Stimulated activated naive B cell treated with anti-CD40 and anti-IgM and Interleukin-4, amounts not matched to agents 10 μg/mL and 1 μg/mL and 100 μg/mL, for 72 hours (primary cell): ENCODE results near the gene RSPRY1.
A peak's percentile ranks its signal among the peaks of the same experiment; 100 is the strongest.

Experiments used
- ATAC-seq, 2 donors: fragments of 150-1000 bp; cut with Tn5 transposase; replicated peaks; 2 replicates each; pipeline ENCODE4 v1.10.0; 2021; ENCODE audit warnings: moderate library complexity in 1 of 2
- DNase-seq: peaks from one replicate; pipeline ENCODE4 v3.0.0; 2021
- H3K27ac Mint-ChIP-seq: one replicate; pipeline ENCODE4 v1.8.0; 2022; ENCODE audit warnings: mild to moderate bottlenecking, mixed read lengths
- H3K27me3 Mint-ChIP-seq, 2 donors: one replicate each; pipeline ENCODE4 v1.8.0; 2022; ENCODE audit warnings: mixed read lengths in 2 of 2
- H3K36me3 Mint-ChIP-seq, 2 donors: one replicate each; pipeline ENCODE4 v1.8.0; 2022; ENCODE audit warnings: mixed read lengths in 2 of 2, mild to moderate bottlenecking in 1 of 2
- H3K4me1 Mint-ChIP-seq, 2 donors: one replicate each; pipeline ENCODE4 v1.8.0; 2022; ENCODE audit warnings: mixed read lengths in 2 of 2, mild to moderate bottlenecking in 1 of 2
- H3K4me3 Mint-ChIP-seq, 2 donors: one replicate each; pipeline ENCODE4 v1.8.0; 2022; ENCODE audit warnings: mild to moderate bottlenecking in 2 of 2, mixed read lengths in 2 of 2, moderate library complexity in 1 of 2
- H3K9me3 Mint-ChIP-seq, 2 donors: one replicate each; pipeline ENCODE4 v1.8.0; 2022; ENCODE audit warnings: mixed read lengths in 2 of 2, mild to moderate bottlenecking in 1 of 2

Gene RSPRY1

DNA sequence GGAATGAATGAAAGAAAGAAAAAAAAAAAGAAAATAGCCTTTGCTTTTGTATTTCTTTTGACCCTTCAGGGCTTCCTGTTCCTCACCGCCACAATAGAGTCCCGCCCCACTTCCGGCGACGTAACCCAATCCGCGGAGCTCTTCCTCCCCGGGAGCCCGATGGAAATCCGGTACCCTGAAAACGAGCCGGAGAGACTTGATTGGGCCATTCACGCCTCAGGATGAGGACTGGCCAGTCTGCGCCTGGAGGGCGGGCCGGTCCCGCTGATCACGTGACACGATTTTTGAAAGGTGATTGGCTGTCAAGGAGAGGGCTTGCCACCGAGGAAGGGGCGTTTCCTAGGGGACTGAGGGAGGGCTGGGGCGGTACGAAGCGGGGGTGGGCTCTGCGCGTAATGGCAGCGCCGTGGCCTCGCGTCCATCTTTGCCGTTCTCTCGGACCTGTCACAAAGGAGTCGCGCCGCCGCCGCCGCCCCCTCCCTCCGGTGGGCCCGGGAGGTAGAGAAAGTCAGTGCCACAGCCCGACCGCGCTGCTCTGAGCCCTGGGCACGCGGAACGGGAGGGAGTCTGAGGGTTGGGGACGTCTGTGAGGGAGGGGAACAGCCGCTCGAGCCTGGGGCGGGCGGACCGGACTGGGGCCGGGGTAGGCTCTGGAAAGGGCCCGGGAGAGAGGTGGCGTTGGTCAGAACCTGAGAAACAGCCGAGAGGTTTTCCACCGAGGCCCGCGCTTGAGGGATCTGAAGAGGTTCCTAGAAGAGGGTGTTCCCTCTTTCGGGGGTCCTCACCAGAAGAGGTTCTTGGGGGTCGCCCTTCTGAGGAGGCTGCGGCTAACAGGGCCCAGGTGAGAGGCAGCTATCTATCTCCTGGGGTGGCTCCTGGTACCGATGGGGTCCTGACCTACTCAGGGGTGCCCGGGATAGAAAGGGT lies at the start of gene RSPRY1, which contains the start of gene PSME3IP1:
TSS of gene RSPRY1 (plus strand) at position 385 of the 927 bp plus-strand sequence. CDS start 18,330 bp downstream, outside the sequence.
TSS of gene PSME3IP1 (minus strand) at position 95 of the 927 bp plus-strand sequence. CDS start 12,185 bp downstream, outside the sequence.
- H3K4me3 Mint-ChIP-seq, result peak within 1 kb of the TSS; percentile 92 to 98
- H3K4me1 Mint-ChIP-seq, result peaks cover 32 to 59% of the 10 kb centered on the region in 2 donors
- peak; percentile 92 to 94 for ATAC-seq
- no peaks in the 10 kb centered on the region for H3K9me3 Mint-ChIP-seq
- H3K27ac Mint-ChIP-seq, result peak within 1 kb of the TSS; percentile 99
- peak; percentile 100 for DNase-seq
- no peaks in the 10 kb centered on the region for H3K27me3 Mint-ChIP-seq
- peaks cover 12% of the 10 kb centered on the region in 2 donors for H3K36me3 Mint-ChIP-seq

GRCh38 chr16:57137043-57137442 lies 49.1 kb upstream of the RSPRY1 start:
- Mint-ChIP-seq H3K4me1 (peaks cover 42 to 64% of the 10 kb centered on the region in 2 donors), H3K9me3 (no peaks in the 10 kb centered on the region), H3K27ac (no peak overlapping the region), H3K27me3 (no peaks in the 10 kb centered on the region), H3K4me3 (no peak overlapping the region), H3K36me3 (peaks cover 6 to 11% of the 10 kb centered on the region in 2 donors)
- ATAC-seq (no peak), DNase-seq (no peak)

GRCh38 chr16:57137566-57138273 lies 48.4 kb upstream of the RSPRY1 start:
- Mint-ChIP-seq H3K27ac (no peak overlapping the region), H3K4me3 (no peak overlapping the region), H3K36me3 (peaks cover 9 to 13% of the 10 kb centered on the region in 2 donors), H3K9me3 (no peaks in the 10 kb centered on the region), H3K4me1 (peaks cover 42 to 67% of the 10 kb centered on the region in 2 donors), H3K27me3 (no peaks in the 10 kb centered on the region)
- DNase-seq (no peak), ATAC-seq (no peak)

DNA sequence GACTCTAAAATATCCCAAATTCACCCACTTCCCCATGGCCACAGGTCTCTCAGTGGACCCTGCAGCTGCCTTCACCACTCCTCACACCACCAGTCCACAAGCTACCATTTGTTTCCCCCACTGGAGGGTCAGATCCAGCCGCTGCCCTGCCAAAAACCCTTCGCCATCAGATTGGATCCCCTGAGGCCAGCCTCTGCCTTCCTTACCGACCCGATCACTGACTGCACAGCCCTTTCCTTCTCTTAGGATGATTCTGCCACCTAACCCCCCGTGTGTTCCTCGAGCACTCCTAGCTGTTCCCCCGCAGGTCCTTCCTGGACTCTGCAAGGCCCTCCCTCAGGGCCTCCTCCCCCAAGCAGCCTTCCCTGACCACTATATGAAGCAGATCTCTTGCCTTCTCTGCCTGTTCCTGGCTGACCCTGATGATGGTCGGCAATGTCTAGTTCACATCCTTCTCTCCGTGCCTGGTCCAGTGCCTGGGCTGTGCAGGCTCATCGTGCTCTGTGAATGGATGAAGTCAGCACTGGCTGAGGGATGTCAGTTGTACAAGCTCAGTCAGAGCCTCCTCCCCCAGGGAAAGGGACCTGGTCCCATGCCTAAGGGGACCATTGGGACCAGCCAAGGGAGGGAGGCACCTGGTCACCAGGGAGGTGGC lies 47.7 kb upstream of the RSPRY1 start:
- DNase-seq, result no peak
- Mint-ChIP-seq H3K4me1 (peaks cover 41 to 66% of the 10 kb centered on the region in 2 donors), H3K27ac (no peak overlapping the region), H3K9me3 (no peaks in the 10 kb centered on the region), H3K36me3 (peaks cover 9 to 13% of the 10 kb centered on the region in 2 donors), H3K27me3 (no peaks in the 10 kb centered on the region), H3K4me3 (no peak overlapping the region)
- no peak for ATAC-seq

DNA sequence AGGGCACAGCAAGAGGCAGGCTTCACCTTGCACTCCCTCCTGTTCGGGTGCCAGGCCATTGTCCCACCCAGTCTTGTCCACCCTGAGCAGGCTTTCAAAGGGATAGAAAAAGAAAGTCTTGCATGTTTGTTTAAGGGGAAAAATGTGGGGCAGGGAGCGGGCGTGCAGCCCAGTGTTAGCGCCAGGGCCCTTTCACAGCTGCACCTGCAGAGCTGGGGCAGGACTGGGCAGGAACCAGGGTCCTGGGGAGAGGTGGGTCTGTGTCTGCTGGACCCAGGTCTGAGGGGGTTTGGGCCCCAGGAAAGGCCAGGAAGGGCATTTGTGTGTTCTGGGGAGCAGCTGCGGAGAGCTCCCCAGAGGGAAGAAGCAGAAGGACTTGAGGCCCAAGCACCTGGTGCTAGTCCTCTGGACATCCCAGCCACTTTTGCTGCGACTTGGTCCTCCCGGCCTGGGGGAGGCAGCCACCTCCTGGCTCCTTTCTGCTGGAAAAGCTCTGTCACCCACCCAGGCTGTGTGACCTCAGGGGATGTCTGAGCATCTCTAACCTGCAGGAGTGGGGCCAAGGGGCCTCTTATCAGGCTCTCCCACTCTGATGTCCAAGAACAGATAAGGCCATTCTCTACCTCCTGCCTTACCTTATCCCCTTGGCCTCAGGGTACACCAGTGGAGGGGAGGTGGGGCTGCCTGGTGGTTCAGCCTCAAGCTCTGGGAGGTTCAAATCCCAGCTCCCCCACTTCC lies 45.0 kb upstream of the RSPRY1 start:
- Mint-ChIP-seq H3K27ac (no peak overlapping the region), H3K4me1 (peaks cover 27 to 43% of the 10 kb centered on the region in 2 donors)
- no peak for DNase-seq

GRCh38 chr16:57141822-57142631 lies 44.1 kb upstream of the RSPRY1 start:
- Mint-ChIP-seq H3K4me3 (peak overlapping the region; percentile 1 to 40), H3K36me3 (peaks cover 24 to 27% of the 10 kb centered on the region in 2 donors), H3K9me3 (no peaks in the 10 kb centered on the region), H3K4me1 (peaks cover 33 to 48% of the 10 kb centered on the region in 2 donors), H3K27ac (peak overlapping the region; percentile 76), H3K27me3 (no peaks in the 10 kb centered on the region)
- ATAC-seq (peak; percentile 80 to 82), DNase-seq (no peak)

More for the DNA sequence above, 45.0 kb upstream of the RSPRY1 start:
- peaks cover 20 to 22% of the 10 kb centered on the region in 2 donors for H3K36me3 Mint-ChIP-seq
- H3K9me3 Mint-ChIP-seq, result no peaks in the 10 kb centered on the region
- ATAC-seq, result peak; percentile 7 to 19
- H3K27me3 Mint-ChIP-seq, result no peaks in the 10 kb centered on the region
- H3K4me3 Mint-ChIP-seq, result no peak overlapping the region

DNA sequence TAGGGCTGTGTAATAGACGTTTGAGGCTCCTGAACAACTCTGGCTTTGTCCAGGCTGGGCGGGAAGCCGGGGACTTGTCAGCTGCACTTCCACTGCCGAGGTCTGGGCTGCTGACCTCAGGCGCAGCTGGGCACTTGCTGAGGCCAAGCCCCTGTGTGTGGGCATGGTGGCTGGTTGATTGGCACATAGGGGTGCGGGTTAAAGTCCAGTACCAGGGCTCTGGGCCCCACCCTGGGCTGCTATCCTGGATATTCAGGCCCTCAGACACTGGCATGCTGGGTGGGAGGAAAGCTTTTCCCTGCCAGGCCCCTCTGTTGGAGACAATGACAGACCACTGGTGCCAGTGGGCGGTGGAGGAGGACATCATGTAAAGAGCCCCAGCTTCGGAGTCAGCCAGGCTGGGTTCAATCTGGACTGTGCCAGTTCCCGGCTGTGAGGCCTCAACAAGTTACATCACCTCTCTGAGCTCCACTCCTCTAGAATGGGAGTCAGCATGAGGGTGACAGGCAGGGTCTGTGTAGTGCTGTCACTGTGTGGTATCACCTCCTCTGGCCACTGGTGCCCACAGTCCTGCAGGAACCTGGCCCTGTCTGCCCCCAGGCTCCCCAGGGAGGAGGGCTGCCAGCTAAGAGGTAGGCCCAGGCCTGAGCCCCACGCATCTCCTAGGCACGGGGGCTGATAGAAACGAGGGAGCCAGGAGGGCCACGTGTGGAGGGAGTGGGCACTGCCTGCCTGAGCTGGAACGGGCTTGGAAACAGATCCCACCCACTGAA lies 42.8 kb upstream of the RSPRY1 start:
- Mint-ChIP-seq H3K9me3 (no peaks in the 10 kb centered on the region), H3K4me1 (peaks cover 43 to 61% of the 10 kb centered on the region in 2 donors), H3K27ac (no peak overlapping the region), H3K4me3 (no peak overlapping the region), H3K27me3 (no peaks in the 10 kb centered on the region), H3K36me3 (peaks cover 21 to 26% of the 10 kb centered on the region in 2 donors)
- no peak for ATAC-seq
- DNase-seq, result no peak

DNA sequence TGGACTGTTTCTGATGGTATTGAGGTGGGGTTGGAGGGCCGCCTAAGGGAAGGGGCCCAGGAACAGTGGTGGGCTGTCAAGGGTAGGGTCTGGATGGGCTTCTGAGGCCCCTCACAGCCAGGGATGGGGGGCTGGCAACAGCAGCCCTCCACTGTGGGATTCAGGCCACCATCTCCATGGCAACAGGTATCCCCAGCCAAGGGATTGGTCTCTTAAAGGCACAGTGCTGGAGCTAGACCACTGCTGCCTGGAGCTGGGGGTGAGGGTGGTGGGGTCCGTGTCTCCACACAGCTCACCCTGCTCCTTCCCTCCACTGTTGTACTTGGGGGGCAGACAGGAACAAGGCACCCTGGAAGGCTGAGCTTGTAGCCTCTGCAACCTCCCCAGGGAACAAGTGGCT lies 42.1 kb upstream of the RSPRY1 start:
- no peak for DNase-seq
- H3K9me3 Mint-ChIP-seq, result no peaks in the 10 kb centered on the region
- peaks cover 21 to 30% of the 10 kb centered on the region in 2 donors for H3K36me3 Mint-ChIP-seq
- no peak for ATAC-seq
- no peak overlapping the region for H3K4me3 Mint-ChIP-seq
- no peak overlapping the region for H3K27ac Mint-ChIP-seq
- H3K4me1 Mint-ChIP-seq, result peaks cover 45 to 65% of the 10 kb centered on the region in 2 donors
- H3K27me3 Mint-ChIP-seq, result no peaks in the 10 kb centered on the region

GRCh38 chr16:57145046-57146021 lies 40.8 kb upstream of the RSPRY1 start:
- H3K27ac Mint-ChIP-seq, result no peak overlapping the region
- H3K4me1 Mint-ChIP-seq, result peaks cover 40 to 55% of the 10 kb centered on the region in 2 donors
- no peak for DNase-seq
- peaks cover 23 to 31% of the 10 kb centered on the region in 2 donors for H3K36me3 Mint-ChIP-seq
- ATAC-seq, result no peak
- no peaks in the 10 kb centered on the region for H3K9me3 Mint-ChIP-seq
- H3K27me3 Mint-ChIP-seq, result no peaks in the 10 kb centered on the region
- H3K4me3 Mint-ChIP-seq, result no peak overlapping the region

GRCh38 chr16:57146040-57146647 lies 40.0 kb upstream of the RSPRY1 start:
- no peak overlapping the region for H3K4me3 Mint-ChIP-seq
- no peak overlapping the region for H3K27ac Mint-ChIP-seq
- no peaks in the 10 kb centered on the region for H3K27me3 Mint-ChIP-seq
- peaks cover 23 to 37% of the 10 kb centered on the region in 2 donors for H3K36me3 Mint-ChIP-seq
- no peak for DNase-seq
- H3K4me1 Mint-ChIP-seq, result peaks cover 36 to 49% of the 10 kb centered on the region in 2 donors
- no peak for ATAC-seq
- H3K9me3 Mint-ChIP-seq, result no peaks in the 10 kb centered on the region

DNA sequence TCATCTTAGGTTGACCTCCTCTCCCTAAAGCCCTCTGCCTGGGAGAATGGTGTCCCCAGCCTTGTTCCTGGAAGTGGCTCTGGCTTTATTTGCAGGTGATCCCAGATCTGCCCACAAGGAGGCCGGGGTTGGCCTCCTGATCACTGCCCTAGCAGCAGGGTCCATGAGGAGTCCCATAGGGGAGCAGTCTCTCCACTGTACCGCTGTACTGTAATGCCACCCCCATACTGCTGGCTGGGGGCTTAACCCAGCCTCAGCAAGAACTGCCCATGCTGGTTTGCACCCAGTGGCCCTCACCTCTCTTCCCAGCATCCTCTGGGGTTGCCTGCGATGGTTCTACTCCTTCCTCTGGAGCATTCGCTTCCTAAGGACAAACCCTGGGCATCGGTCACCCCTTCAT lies 39.4 kb upstream of the RSPRY1 start:
- ATAC-seq, result no peak
- no peaks in the 10 kb centered on the region for H3K9me3 Mint-ChIP-seq
- no peak for DNase-seq

More for the DNA sequence above, 39.4 kb upstream of the RSPRY1 start:
- Mint-ChIP-seq H3K4me1 (peaks cover 32 to 43% of the 10 kb centered on the region in 2 donors), H3K27me3 (no peaks in the 10 kb centered on the region), H3K4me3 (no peak overlapping the region), H3K27ac (no peak overlapping the region), H3K36me3 (peaks cover 23 to 41% of the 10 kb centered on the region in 2 donors)
